GM12892 (cell line): ENCODE measurements around the gene URM1.

Experiments used
- POLR2A ChIP-seq: IDR thresholded peaks from 2 replicates; pipeline ENCODE4 v1.6.1; 2011; ENCODE audit warnings: low read depth, low read length, control low read depth
- TAF1 ChIP-seq: IDR thresholded peaks from 2 replicates; pipeline ENCODE4 v1.6.1; 2011; ENCODE audit warnings: low read depth, mild to moderate bottlenecking, control low read depth, low read length, borderline replicate concordance

- no peak for TF ChIP-seq POLR2A
- no peak for TF ChIP-seq TAF1
These were observed 8.4 kb upstream of the URM1 start for GRCh38 chr9:128362774-128363173.
